OCI-LY1 (cell line): ENCODE measurements around the gene RNF157.

Experiments
- CTCF ChIP-seq: fragments of 200-600 bp; sonication (generic), shearing (Covaris generic); IDR thresholded peaks from 2 replicates; pipeline ENCODE4 v1.5.1; 2017; ENCODE audit warnings: mild to moderate bottlenecking, antibody characterized with exemption, low read length, moderate library complexity, mixed read lengths
- EZH2 ChIP-seq: fragments of 200-600 bp; sonication (generic), shearing (Covaris generic); IDR thresholded peaks from 2 replicates; pipeline ENCODE4 v1.8.0; 2017; ENCODE audit warnings: borderline replicate concordance, mixed run types, mild to moderate bottlenecking, antibody characterized with exemption, low read length, moderate library complexity, mixed read lengths

GRCh38 chr17:76195281-76196096, 44.8 kb downstream of the RNF157 start:
- TF ChIP-seq CTCF (no peak), EZH2 (no peak)
